Transverse colon (tissue), 4 donors: ENCODE data around the gene ATG4B.

Experiments
- POLR2A ChIP-seq: fragments of 450-650 bp; IDR thresholded peaks from one replicate; pipeline ENCODE4 v1.6.1; 2016; ENCODE audit warnings: antibody characterized with exemption, mild to moderate bottlenecking, moderate library complexity
- POLR2AphosphoS5 ChIP-seq, 3 donors: sonication (generic); formaldehyde crosslinking; IDR thresholded peaks; one replicate each; pipeline ENCODE4 v1.6.1; 2016; ENCODE audit warnings: antibody characterized with exemption in 3 of 3
- TF ChIP-seq, protein P1 (sequence below), 5 experiments: fragments of 200-600 bp in 3 of 5; fragments of 450-650 bp in 2 of 5; sonication (generic) in 3 of 5; IDR thresholded peaks; 1 replicate in 2 of 5; 2 replicates in 3 of 5; pipeline ENCODE4 v1.5.1; 2016 to 2017; ENCODE audit warnings: antibody characterized with exemption in 5 of 5, inconsistent platforms in 3 of 5, mild to moderate bottlenecking in 2 of 5, moderate library complexity in 1 of 5

DNA sequence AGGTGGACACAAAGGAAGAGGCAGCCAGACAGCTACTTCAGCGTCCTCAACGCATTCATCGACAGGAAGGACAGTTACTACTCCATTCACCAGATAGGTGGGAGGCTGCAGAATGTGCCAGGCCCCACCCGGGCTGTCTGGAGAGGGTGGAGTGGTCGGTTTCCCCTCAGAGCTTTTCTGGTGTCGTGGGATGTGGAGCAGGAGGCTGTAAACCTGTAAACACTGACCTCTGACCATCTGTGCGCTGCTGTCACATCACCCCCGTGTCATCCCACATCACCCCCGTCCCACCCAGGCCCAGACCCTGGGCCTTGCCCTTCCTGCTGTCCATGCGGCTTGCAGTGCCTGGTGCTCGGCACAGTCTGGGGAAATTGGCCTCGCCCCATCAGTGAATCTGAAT lies 17.1 kb downstream of the ATG4B start:
- TF ChIP-seq, protein P1, sequence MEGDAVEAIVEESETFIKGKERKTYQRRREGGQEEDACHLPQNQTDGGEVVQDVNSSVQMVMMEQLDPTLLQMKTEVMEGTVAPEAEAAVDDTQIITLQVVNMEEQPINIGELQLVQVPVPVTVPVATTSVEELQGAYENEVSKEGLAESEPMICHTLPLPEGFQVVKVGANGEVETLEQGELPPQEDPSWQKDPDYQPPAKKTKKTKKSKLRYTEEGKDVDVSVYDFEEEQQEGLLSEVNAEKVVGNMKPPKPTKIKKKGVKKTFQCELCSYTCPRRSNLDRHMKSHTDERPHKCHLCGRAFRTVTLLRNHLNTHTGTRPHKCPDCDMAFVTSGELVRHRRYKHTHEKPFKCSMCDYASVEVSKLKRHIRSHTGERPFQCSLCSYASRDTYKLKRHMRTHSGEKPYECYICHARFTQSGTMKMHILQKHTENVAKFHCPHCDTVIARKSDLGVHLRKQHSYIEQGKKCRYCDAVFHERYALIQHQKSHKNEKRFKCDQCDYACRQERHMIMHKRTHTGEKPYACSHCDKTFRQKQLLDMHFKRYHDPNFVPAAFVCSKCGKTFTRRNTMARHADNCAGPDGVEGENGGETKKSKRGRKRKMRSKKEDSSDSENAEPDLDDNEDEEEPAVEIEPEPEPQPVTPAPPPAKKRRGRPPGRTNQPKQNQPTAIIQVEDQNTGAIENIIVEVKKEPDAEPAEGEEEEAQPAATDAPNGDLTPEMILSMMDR (IDR thresholded peaks at IDR 0.05), result no peak
- TF ChIP-seq POLR2A, result no peak
- no peak for TF ChIP-seq POLR2AphosphoS5 (IDR thresholded peaks at IDR 0.05)
